VCaP (cell line): Measurements from ENCODE around the gene FMN2.
"Not testable (repeated sequence)": the region's sequence is repeated elsewhere in the genome, so short reads cannot be mapped to it uniquely, and the experiment has no call there.

Experiments used
- H3K27ac ChIP-seq: fragments of 450-650 bp; 2 replicates; pipeline ENCODE4 v1.5.1; 2017
- CTCF ChIP-seq: fragments of 450-650 bp; conservative IDR thresholded peaks from 2 replicates; pipeline ENCODE4 v1.5.1; 2017; ENCODE audit warnings: mild to moderate bottlenecking, moderate library complexity

FMN2 gene

GRCh38 chr1:240407407-240407806 lies 315.7 kb downstream of the FMN2 start:
- TF ChIP-seq CTCF = no peak
- no peak overlapping the region for H3K27ac ChIP-seq

- H3K27ac ChIP-seq = no peak overlapping the region
- no peak for TF ChIP-seq CTCF
These were observed 317.9 kb downstream of the FMN2 start for GRCh38 chr1:240409615-240410014.

GRCh38 chr1:240413732-240414131 lies 322.0 kb downstream of the FMN2 start:
- no peak for TF ChIP-seq CTCF

GRCh38 chr1:240414237-240414636 lies 322.6 kb downstream of the FMN2 start:
- no peak for TF ChIP-seq CTCF
- no peak overlapping the region for H3K27ac ChIP-seq

More at GRCh38 chr1:240413732-240414131, 322.0 kb downstream of the FMN2 start:
- H3K27ac ChIP-seq = no peak overlapping the region

- not testable (repeated sequence) for H3K27ac ChIP-seq
These were observed 323.3 kb downstream of the FMN2 start for GRCh38 chr1:240415011-240415410.

- TF ChIP-seq CTCF = no peak
- H3K27ac ChIP-seq = no peak overlapping the region
These were observed 323.8 kb downstream of the FMN2 start for GRCh38 chr1:240415532-240415931.

GRCh38 chr1:240417317-240417716 lies 325.6 kb downstream of the FMN2 start:
- no peak overlapping the region for H3K27ac ChIP-seq
- no peak for TF ChIP-seq CTCF

- H3K27ac ChIP-seq = no peak overlapping the region
- TF ChIP-seq CTCF = no peak
These were observed 329.1 kb downstream of the FMN2 start for GRCh38 chr1:240420766-240421165.
